PC-9 (cell line): ENCODE data around the gene HOXB13.

Source experiments
- CTCF ChIP-seq: fragments of 200-600 bp; sonication (generic); conservative IDR thresholded peaks from 2 replicates; pipeline ENCODE4 v1.6.1; 2017; ENCODE audit warnings: mixed run types, antibody characterized with exemption, mild to moderate bottlenecking, moderate library complexity
- EZH2 ChIP-seq: fragments of 200-600 bp; sonication (generic); IDR thresholded peaks from 2 replicates; pipeline ENCODE4 v1.8.0; 2017; ENCODE audit warnings: antibody characterized with exemption, low read depth

GRCh38 chr17:48769009-48769675 lies 40.6 kb upstream of the HOXB13 start:
- TF ChIP-seq CTCF (no peak), EZH2 (no peak)
